Measurements from ENCODE around the gene METTL1. TPM values are rescaled to one million over a fixed set of nuclear protein-coding genes. Genes with fewer than 3 reads are reported as not detected.

Gene METTL1
- total and polyA plus RNA-seq, 2 experiments from 2014 or later = 18.9 to 39.5 TPM

- TF ChIP-seq NANOG (IDR thresholded peaks at IDR 0.05; ENCODE audit: borderline replicate concordance) (no peak), STAT1 (IDR thresholded peaks at IDR 0.05; ENCODE audit: unreplicated experiment) (no peak), CREB1 (CRISPR knock-in tag; IDR thresholded peaks at IDR 0.05; ENCODE audit: low read depth) (no peak), EZH2 (IDR thresholded peaks at IDR 0.05; ENCODE audit: low read depth, unreplicated experiment) (no peak), REST (IDR thresholded peaks at IDR 0.05; ENCODE audit: unreplicated experiment) (no peak)
- TF ChIP-seq, protein P1, sequence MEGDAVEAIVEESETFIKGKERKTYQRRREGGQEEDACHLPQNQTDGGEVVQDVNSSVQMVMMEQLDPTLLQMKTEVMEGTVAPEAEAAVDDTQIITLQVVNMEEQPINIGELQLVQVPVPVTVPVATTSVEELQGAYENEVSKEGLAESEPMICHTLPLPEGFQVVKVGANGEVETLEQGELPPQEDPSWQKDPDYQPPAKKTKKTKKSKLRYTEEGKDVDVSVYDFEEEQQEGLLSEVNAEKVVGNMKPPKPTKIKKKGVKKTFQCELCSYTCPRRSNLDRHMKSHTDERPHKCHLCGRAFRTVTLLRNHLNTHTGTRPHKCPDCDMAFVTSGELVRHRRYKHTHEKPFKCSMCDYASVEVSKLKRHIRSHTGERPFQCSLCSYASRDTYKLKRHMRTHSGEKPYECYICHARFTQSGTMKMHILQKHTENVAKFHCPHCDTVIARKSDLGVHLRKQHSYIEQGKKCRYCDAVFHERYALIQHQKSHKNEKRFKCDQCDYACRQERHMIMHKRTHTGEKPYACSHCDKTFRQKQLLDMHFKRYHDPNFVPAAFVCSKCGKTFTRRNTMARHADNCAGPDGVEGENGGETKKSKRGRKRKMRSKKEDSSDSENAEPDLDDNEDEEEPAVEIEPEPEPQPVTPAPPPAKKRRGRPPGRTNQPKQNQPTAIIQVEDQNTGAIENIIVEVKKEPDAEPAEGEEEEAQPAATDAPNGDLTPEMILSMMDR (conservative IDR thresholded peaks at IDR 0.05; ENCODE audit: low read depth in 2 of 2) = no peak
Observed at GRCh38 chr12:57781244-57781643, 9.3 kb upstream of the METTL1 start (continued).

DNA sequence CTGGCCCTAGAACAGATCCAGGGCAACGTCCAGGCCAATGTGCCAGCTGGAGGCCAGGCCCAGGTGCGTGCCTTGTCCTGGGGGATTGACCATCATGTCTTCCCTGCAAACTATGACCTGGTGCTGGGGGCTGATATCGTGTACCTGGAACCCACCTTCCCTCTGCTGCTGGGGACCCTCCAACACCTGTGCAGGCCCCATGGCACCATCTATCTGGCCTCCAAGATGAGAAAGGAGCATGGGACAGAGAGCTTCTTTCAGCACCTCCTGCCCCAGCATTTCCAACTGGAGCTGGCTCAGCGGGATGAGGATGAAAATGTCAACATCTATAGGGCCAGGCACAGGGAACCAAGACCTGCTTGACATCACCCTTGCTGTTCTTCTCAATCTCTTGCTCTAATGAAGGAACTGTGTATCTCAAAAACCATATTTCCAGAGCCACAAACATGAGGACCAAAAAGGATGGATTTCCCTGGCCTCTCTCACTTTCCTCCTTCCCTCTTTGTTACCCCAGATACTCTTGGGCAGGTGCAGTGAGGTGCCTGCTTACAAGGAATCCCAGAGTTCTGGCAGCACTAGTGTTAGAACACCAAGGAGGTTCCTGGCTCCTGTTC lies 8.5 kb upstream of the METTL1 start:
- no peak overlapping the region for H3K27ac ChIP-seq (ENCODE audit: low read depth)
- no peaks in the 10 kb centered on the region for H3K9me2 ChIP-seq (ENCODE audit: insufficient read depth)
- Mint-ChIP-seq H3K9me3 (no peaks in the 10 kb centered on the region), H3K27me3 (ENCODE audit: insufficient read depth, low read depth, poor library complexity) (no peaks in the 10 kb centered on the region), H3K36me3 (ENCODE audit: low read depth) (peaks cover 11% of the 10 kb centered on the region; the same call in 1 of the 3 replicates), H3K27ac (no peak overlapping the region), H3K4me1 (peaks cover 4% of the 10 kb centered on the region; the same call in 1 of the 3 replicates), H3K4me3 (no peak overlapping the region)
- H3K4me1 ChIP-seq (ENCODE audit: insufficient read depth) = peaks cover 5% of the 10 kb centered on the region; the same call in 1 of the 2 replicates
- peaks cover under 1% of the 10 kb centered on the region; the same call in 1 of the 2 replicates for H3K36me3 ChIP-seq (ENCODE audit: insufficient read depth)
- H3K79me2 ChIP-seq (replicated peaks; ENCODE audit: insufficient read depth) = peaks cover 18% of the 10 kb centered on the region
- H3K27me3 ChIP-seq (ENCODE audit: insufficient read depth) = no peaks in the 10 kb centered on the region
- H3K4me2 ChIP-seq = no peak overlapping the region
- no peaks in the 10 kb centered on the region for H4K20me1 ChIP-seq (replicated peaks; ENCODE audit: insufficient read depth)
- ATAC-seq (no peak), DNase-seq (ENCODE audit: low spot score) (no peak)
- H2AFZ ChIP-seq = no peak overlapping the region
- H3F3A ChIP-seq (replicated peaks; ENCODE audit: low read depth) = no peaks in the 10 kb centered on the region
- no peak overlapping the region for H3K4me3 ChIP-seq
- no peak for TF ChIP-seq JUNB (IDR thresholded peaks at IDR 0.05; ENCODE audit: unreplicated experiment)
- TF ChIP-seq EZH2phosphoT487 (IDR thresholded peaks at IDR 0.05; ENCODE audit: unreplicated experiment) = no peak
- no peak for TF ChIP-seq CREB1 (CRISPR knock-in tag; IDR thresholded peaks at IDR 0.05; ENCODE audit: low read depth)
- no peak for TF ChIP-seq STAT1 (IDR thresholded peaks at IDR 0.05; ENCODE audit: unreplicated experiment)
- TF ChIP-seq ETS1 (IDR thresholded peaks at IDR 0.05) = no peak
- no peak for TF ChIP-seq REST (IDR thresholded peaks at IDR 0.05; ENCODE audit: unreplicated experiment)
- TF ChIP-seq ZNF114 (CRISPR knock-in tag; IDR thresholded peaks at IDR 0.05) = no peak
